IPS-NIHi7 (cell line): ENCODE measurements around the gene SH3RF2.
"Not testable (repeated sequence)": the region's sequence is repeated elsewhere in the genome, so short reads cannot be mapped to it uniquely, and the experiment has no call there.

Source experiments
- DNase-seq: peaks from one replicate; pipeline ENCODE4 v3.0.0; 2012; ENCODE audit warnings: mixed read lengths; ENCODE audit errors: extremely low spot score

The SH3RF2 gene

GRCh38 chr5:145949474-145949873 is 13.1 kb downstream of the SH3RF2 start:
- DNase-seq, result no peak

DNA sequence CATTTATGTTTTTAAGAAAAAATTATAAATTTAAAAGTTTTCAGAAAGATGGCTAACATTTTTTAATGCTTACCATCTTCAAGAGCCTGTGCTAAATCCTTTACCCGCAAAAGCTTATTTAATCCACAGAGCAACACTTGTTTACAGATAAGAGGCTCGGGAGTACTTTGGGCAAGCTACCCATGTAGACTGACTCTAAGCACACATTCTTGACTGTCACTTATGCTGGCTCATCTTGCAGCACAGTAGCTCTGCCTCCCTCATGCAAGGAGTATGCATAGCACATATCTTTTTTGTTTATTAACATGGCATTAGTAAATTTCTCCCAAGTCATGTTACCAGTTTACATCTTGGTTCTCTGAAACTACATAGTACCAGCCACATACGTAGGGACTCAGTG is 14.7 kb downstream of the SH3RF2 start:
- no peak for DNase-seq

- no peak for DNase-seq
Observed at GRCh38 chr5:145953202-145953601, 16.8 kb downstream of the SH3RF2 start.

GRCh38 chr5:145954140-145954539 is 17.8 kb downstream of the SH3RF2 start:
- DNase-seq, result not testable (repeated sequence)

- no peak for DNase-seq
Observed at GRCh38 chr5:145957388-145957787, 21.0 kb downstream of the SH3RF2 start.

DNA sequence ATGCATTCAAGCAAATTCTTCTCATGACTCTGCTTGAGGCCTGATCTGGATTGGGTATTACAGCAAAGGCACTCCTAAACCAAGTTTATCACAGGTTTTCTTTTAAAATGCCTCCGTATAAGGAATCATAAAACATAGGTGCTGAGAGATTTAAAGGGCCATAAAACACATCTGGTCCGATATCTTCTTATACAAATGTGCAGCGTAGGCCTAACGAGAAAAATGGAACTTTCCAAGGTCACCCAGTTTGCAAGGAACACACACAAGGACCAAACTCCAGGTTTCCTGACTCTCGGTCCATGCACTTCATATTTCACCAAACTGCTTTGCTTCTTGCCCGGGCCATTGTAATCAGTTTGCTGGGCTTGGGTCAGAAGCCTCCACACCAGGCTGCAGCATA is 22.1 kb downstream of the SH3RF2 start:
- DNase-seq, result no peak

GRCh38 chr5:145960166-145960565 is 23.8 kb downstream of the SH3RF2 start:
- no peak for DNase-seq

DNA sequence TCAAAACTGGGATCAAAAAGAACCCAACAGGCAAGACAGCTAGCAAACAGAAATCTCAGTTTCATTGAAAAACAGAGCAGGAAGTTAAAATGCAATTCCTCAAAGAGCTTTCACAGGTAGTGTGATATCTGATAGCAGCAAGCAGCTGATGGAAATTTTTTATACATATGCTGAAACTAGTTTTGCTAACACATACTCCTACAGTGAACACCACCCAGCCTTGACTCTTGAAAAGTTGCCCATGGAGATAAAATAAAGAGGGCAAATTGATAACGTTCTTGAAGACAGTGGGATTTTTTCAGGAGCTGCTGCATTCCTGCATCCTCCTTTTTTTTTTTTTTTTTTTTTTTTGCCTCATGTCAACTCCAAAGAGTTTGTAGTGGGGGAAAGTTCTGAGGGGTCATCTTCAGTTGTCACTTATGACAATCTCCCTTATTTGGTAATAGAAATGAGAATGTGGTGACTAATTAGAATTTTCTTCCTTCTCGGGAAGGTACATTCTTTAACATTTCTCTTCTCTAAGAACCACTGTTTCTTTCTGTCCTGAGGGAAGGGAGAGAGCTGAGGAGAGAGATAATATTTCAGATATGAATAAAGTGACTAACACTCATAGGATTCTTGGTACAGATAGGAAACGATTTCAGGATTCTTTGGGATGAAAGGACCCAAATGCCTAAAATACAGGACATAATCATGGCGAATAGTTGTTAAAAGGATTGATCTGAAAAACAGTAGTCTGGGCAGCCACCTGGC is 24.6 kb downstream of the SH3RF2 start:
- no peak for DNase-seq

DNA sequence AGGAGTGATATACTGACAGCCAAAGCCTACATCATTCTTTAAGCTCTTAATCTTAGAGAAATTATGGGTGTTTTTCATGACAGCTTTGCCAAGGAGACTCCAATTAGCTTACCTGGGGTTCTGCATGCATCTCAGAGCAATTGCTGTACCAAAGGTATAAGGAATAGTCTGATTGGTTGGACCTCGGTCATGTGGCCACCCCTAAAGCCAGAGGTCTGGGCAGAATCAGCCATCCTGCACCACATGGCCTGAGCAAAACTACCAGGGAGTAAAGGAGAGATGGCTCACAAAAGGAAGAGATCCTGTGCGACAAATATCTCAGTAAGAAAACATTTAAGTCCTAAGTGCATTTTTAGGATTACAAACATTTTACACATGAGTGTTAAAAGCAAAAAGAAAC is 25.6 kb downstream of the SH3RF2 start:
- no peak for DNase-seq

GRCh38 chr5:145964008-145964407 is 27.6 kb downstream of the SH3RF2 start:
- not testable (repeated sequence) for DNase-seq

DNA sequence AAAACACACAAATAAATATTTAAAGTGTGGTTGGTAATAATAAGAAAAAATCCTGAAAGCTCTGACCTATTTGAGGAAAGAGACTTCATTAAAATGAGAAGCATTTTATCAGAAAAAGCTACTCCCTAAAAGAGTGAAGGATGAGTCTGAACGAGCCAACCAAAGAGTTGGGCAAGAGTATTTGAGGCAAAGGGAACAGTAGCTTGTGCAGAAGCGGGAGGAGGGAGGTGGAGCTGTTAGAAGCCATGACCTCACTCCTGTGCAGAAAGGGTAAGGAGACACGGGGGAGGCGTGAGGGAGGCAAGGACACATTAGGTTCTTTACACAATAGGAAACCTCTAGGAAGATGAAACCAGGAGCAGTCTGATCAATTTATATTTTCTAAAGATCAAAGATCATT is 29.4 kb downstream of the SH3RF2 start:
- no peak for DNase-seq

GRCh38 chr5:145967296-145967695 is 30.9 kb downstream of the SH3RF2 start:
- no peak for DNase-seq

DNA sequence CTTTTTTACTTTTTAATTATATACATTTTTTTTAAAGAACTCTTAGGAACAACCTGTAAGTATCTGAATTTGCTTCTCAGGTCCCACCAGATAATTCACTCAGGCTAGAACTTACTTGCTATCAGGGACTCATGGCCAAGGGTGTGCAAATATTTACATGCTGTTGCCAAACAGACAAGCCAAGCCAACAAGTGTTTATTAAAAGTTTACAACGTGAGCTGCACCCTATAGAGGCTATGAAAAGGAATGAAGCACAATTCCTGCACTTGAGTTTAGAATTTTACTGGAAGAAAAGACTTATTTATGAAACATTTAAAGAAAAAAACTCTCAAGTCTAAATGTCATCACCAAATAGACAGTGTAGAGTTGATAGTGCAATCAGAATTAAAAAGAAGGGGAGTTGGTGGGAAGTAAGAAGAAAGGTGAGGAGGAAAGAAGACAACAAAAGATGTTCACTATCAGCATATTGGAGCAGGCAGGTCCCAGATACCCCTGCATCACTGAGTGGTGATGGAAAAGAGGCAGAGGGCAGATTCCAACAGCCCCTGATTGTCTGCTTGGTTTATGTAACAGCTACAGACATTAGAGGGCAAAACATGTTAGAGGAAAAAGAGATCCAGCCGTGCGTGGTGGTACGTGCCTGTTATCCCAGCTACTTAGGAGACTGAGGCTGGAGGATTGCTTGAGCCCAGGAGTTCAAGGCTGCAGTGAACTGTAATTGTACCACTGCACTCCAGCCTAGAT is 32.8 kb downstream of the SH3RF2 start:
- DNase-seq, result no peak

GRCh38 chr5:145969714-145970092 is 33.3 kb downstream of the SH3RF2 start:
- no peak for DNase-seq

- DNase-seq, result no peak
Observed at GRCh38 chr5:145971108-145971507, 34.7 kb downstream of the SH3RF2 start.

- no peak for DNase-seq
Observed at GRCh38 chr5:145971701-145972100, 35.3 kb downstream of the SH3RF2 start.

DNA sequence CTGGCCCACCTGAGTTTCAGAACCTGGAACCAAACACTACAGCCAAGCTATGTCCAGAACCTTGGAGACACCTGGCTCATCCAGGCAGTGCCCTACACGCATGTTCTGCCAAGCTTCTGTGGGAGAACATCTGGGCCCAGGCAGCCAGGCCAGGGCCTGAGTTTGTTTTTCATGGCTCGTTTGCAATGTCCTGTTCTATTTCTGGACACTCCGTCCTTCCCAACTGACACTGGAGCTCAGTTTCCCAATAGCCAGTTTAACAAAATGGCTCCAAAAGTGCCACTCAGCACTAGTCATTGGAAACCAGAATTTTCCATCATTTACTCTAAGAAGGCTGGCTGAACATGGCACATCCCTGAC is 38.6 kb downstream of the SH3RF2 start:
- no peak for DNase-seq

DNA sequence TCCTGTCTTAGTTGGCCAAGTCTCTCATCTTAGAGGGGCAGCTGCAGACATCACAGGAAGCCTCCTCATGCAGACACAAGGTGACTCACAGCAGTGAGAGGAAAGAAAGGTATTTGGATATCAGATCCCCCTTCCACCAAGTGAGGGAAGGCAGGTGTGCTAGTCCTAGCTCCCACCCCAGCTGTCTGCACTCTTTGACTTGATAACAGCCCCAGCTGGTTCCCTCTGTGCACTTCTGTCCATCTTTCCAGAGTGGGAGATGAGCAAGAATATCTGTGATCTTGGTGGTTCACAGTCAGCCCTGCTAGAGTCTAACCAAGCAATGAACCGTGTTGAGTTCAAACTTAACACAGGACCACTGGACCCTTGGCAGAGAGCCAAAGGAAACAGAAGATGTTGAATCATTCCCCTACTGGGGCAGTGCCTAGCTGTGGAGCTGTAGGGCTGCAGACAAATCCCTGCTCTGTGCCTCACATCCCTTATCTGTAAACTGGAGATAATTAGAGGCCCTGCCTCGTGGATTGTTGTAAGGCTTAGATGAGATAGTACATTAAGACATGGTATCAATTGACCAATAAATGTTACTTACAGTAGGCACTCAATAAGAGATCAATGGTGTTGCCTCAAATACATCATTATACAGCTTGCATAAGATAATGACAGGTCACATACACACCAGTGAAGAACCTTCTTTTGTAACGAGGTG is 39.1 kb downstream of the SH3RF2 start:
- no peak for DNase-seq

DNA sequence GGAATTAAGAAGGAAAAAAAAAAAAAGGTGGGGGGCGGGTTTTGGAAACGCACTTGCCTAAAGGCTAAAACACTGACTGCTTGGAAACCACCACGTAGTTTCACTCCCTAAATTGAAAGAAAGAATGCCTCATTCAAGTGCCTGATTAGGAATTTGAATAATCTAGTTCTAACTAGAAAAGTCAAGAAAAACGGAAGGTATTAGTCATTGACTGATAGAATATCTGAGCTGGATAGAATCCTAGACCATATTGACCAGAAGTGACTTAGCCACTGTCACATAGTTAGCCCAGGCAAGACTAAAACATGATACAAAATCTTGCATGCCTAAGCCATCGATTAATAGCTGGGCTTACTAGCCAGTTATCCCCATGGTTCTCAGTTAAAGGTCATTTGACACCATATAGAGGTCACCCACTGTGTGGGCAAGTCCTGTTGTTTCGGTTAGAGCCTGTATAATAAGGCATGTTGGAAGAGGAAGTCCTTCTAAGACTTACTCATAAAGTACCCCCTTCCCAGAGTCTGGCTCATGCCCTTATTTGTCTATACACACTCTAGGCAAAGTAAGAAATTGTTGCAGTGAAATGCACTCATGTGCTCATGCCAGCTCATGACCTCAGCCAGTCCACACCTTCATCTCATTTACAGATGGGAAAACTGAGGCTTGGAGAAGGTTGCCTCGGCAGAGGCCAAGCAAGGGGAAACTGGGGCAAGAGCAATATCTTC is 40.2 kb downstream of the SH3RF2 start:
- no peak for DNase-seq

GRCh38 chr5:145978171-145978570 is 41.8 kb downstream of the SH3RF2 start:
- no peak for DNase-seq

DNA sequence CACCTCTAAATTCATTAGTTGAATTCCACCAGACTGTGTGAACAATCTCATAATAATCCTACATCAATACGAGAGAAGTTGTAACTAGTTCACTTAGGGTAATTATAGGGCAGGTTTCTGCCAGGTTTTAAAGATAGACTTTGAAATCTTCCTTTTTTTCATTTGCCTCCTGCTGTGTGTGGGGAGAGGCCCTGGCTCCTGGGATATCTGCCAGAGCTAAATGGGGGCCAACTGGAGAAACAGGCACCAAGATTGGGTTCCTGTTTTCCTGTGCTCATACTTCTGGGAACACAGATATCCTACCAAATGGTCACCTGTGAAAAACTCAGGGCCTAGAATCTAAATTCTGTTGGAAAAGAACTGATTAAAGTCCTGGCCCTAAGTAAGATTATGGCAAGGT is 42.3 kb downstream of the SH3RF2 start:
- DNase-seq, result no peak
